HG02798 (cell line): Measurements from ENCODE around the gene TNIP2.
"Not testable (repeated sequence)": the region's sequence is repeated elsewhere in the genome, so short reads cannot be mapped to it uniquely, and the experiment has no call there.

Experiments used
- ATAC-seq: cut with Tn5 transposase; IDR thresholded peaks from one replicate; pipeline ENCODE4 v1.9.1; 2021; ENCODE audit warnings: mild to moderate bottlenecking; ENCODE audit not compliant: unreplicated experiment, poor library complexity

Gene TNIP2

DNA sequence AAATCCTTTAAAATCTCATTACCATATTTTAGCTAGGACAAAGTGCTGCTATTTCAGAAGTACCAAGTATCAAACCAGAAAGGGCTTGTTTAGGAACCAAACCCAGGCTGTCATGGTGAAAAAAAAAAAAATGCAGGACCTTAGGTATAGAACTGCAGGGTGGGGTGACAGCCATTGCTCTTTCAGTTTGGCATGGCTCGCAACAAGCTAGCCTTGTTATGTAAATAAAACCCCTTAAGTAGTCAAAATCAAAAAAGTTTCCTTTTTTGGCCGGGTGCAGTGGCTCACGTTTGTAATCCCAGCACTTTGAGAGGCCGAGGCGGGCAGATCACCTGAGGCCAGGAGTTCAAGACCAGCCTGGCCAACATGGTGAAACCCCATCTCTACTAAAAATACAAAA is 24.5 kb upstream of the TNIP2 start:
- ATAC-seq, result not testable (repeated sequence)

GRCh38 chr4:2771264-2771663 is 15.1 kb upstream of the TNIP2 start:
- no peak for ATAC-seq

GRCh38 chr4:2768921-2769336 is 12.8 kb upstream of the TNIP2 start:
- no peak for ATAC-seq

- ATAC-seq, result no peak
These were observed 12.0 kb upstream of the TNIP2 start for GRCh38 chr4:2768124-2768523.

- ATAC-seq, result no peak
These were observed 11.6 kb upstream of the TNIP2 start for GRCh38 chr4:2767705-2768074.

GRCh38 chr4:2767046-2767704 is 11.0 kb upstream of the TNIP2 start:
- ATAC-seq, result no peak

GRCh38 chr4:2765832-2766526 is 9.8 kb upstream of the TNIP2 start:
- ATAC-seq, result no peak

DNA sequence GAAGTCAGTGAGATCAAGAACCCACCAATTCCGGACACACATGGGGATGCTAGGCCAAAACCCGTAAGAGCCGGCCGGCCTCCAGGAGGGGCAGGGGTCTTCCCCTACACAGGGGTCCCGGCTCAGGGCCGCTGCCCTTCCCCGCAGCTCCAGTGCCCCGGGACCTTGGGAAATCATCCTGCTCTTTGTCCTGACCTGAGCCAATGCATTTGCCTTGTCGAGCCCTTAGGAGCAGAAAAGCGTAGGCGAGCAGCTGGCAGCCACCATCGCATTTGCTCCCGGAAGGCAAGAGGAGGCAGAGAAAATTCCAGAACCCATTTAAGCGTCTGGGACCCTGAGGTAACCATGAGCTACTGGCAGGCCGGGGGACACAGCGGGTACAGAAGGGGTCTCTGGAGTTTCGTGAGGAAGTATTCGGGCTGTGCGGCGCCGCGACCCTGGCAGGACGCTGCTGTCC is 7.4 kb upstream of the TNIP2 start:
- ATAC-seq, result no peak

- not testable (repeated sequence) for ATAC-seq
These were observed 6.6 kb upstream of the TNIP2 start for GRCh38 chr4:2762486-2763370.

DNA sequence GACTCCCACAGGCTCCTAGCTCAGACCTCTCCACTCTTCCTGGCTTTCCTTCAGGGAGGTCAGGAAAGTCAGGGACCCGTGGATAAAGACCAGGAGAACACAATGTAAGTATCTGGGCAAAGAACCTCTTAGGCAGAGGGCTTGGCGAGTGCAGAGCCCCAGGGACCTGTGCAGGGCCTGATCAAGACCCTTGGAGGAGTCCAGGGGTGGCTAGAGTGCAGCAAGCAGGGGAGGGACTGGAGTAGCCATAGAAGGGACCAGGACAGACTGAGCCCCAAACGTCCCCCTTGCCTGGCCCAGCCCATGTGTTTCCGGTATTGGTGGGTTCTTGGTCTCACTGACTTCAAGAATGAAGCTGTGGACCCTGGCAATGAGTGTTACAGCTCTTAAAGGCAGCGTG is 5.9 kb upstream of the TNIP2 start:
- no peak for ATAC-seq

DNA sequence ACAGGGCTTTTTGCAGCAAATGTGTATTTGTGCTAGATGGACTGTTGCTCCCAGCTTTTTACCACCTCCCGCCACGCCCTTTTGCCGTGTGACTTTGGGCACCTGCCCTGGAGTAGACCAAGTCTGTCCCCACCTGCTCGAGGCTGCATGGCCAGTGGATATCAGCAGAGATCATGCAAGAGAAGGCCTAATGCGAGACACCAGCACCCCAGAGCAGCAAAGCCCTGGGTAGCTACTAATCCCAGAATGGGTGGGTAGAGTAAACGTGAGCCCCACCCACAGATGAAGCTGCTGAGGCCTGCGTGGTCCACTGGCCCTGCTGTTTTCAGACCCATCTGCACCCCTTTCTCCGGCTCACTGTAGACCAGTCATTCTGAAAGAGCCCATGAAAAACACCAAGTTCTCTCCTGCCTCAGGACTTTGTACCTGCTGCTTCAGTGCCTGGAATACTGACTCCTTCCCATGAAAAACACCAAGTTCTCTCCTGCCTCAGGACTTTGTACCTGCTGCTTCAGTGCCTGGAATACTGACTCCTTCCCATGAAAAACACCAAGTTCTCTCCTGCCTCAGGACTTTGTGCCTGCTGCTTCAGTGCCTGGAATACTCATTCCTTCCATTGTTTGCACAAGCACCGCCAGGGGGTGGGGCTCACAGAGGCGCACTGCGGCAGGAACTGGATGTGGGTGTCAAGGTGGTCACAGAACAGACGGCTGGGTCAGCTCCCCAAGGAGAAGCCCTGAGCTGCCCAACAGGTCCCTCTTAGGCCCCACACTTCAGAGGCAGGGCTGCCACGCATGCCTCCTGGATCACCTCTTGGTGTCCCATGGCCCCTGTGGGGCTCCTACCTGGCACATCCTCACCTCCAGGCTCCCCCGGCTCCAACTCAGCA is 5.1 kb upstream of the TNIP2 start:
- ATAC-seq, result no peak

DNA sequence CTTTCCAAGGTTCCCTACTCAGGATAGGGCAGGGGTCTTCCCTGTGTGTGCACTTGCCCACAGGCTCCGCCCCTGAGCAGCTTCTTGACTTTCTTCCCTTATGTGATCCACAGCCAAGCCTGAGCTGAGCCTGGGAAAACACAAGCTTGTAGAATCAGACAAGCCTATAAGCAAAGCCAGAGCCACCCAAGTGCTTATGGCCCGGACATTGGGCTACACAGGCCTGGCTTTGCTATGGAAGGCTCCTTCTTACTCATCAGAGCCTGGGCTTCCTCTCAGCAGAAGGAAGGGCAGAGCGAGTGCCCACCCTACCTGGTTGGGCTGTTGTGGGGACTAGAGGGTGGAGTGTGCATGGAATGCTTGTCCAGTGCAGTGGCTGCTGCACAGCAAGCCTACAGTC is 1.3 kb upstream of the TNIP2 start:
- ATAC-seq, result no peak

DNA sequence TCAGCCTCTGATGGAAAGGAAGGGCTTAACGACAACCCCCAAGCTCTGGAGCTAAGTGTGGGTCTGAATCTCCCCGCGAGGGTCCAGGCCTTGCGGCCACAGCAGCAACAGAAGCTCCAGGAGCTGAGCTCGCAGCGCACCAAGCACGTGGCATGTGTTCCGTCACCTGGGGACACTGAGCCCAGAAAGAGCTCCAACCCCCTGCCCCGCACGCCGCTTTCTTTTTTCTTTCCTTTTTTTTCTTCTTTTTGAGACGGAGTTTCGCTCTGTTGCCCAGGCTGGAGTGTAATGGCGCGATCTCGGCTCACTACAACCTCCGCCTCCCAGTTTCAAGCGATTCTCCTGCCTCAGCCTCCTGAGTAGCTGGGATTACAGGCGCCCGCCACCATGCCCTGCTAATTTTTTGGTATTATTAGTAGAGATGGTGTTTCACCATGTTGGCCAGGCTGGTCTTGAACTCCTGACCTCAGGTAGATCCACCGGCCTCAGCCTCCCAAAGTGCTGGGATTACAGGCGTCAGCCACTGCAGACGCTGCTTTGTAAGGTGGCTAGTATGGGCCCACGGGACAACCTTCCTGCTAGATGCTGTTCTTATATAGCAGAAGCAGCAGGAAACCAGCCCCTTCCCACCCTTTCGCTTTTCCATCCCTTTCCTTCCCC is 685 bp upstream of the TNIP2 start:
- no peak for ATAC-seq

DNA sequence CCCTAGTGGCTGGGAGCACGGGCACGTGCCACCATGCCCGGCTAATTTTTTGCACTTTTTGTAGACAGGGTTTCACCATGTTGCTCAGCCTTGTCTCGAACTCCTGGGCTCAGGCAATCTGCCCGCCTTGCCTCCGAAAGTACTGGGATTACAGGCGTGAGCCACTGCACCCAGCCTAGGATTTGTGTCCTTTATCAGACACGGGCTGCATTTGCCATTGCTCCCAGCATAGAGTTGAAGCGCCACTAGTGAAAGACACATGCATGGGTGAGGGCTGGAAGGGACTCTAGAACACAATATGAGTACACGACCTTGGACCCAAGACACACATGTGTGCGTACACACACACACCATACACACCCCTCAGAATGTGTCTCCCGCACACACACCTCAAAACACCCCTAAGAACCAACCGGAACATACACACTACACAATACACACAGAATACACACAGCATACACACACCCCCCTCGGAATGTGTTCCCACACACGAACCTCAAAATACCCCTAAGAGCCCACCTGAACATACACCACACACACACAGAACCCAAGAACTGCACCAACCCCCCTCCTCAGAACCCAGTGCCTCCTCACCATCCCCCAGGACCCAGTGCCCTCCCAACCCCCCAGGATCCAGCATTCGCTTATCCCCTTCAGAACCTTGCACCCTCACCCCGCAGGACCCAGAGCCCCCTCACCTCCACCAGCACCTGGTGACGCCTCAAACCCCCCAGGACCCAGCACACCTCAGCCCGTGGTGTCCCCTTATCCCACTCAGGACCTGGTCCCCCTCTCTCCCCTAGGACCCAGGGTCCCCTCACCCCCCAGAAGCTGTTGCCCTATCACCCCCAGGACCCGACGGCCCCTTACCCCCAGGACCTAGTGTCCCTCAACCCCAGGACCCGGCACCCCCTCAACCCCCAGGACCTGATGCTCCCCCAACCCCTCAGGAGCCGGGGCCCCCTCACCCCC is 1.0 kb downstream of the TNIP2 start:
- ATAC-seq, result no peak

- no peak for ATAC-seq
These were observed 2.7 kb downstream of the TNIP2 start for GRCh38 chr4:2753436-2753835.

- ATAC-seq, result no peak
These were observed 5.2 kb downstream of the TNIP2 start for GRCh38 chr4:2750719-2751605.

DNA sequence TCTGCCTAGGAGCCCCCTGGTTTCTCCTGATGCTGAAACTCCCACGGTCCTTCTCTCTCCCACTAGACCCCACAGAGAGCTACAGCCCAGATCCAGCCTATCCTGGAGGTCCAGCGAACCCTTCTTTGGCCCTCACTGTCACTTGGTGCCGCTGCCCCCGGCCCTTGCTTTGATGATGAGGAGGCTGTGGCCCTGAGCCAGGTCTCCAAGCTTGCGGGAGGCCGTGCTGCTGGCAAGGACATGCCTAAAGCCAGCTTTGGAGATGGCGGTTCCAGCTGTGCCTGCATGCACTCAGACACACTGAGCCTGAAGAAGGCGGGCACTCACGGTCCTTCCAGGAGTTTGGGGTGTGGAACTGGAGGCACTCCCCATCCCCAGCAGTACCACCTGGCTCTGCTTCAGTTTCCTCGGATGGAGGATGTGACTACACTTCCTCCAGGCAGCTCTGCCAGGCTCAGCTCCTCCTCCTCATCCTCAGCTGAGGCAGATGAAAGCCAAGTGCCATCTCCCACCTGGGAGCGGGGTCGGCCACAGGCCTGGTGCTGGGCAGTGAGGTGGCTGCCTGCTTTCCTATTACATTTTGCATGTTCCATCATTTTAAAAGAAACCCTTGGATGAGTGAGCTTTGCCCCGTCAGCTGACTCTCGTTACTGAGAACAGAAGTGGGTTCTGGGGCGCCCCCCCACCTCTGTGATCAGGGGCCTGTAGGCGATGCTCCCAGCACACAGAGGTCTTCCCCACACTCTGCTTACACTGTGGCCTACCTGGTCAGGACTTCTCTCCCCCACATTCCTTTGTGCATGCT is 9.0 kb downstream of the TNIP2 start:
- no peak for ATAC-seq
